K562 (cell line): Measurements from ENCODE around the gene MRI1. TPM values are rescaled to one million over a fixed set of nuclear protein-coding genes. Genes with fewer than 3 reads are reported as not detected.

Experiments used
- ATF1 ChIP-seq, 2 experiments: fragments of 450-650 bp in 1 of 2; IDR thresholded peaks; 2 replicates each; pipeline ENCODE4 v1.6.1; 2016; ENCODE audit warnings: missing compliant biosample characterization in 1 of 2, missing genetic modification characterization in 1 of 2
- CBFB ChIP-seq: sonication (generic); formaldehyde crosslinking; IDR thresholded peaks from 2 replicates; pipeline ENCODE4 v1.4.0; 2020; ENCODE audit warnings: mild to moderate bottlenecking, missing genetic modification reagents
- CC2D1A ChIP-seq: fragments of 450-650 bp; IDR thresholded peaks from 2 replicates; pipeline ENCODE4 v1.6.1; 2017; ENCODE audit warnings: mild to moderate bottlenecking
- CCNT2 ChIP-seq: IDR thresholded peaks from 2 replicates; pipeline ENCODE4 v1.6.1; 2011; ENCODE audit warnings: borderline replicate concordance, low read depth, mild to moderate bottlenecking, moderate library complexity, mixed read lengths, low read length; ENCODE audit not compliant: insufficient read length; ENCODE audit errors: extremely low read depth
- CHCHD3 ChIP-seq: fragments of 250-450 bp; sonication (Bioruptor Pico); IDR thresholded peaks from 2 replicates; pipeline ENCODE4 v2.1.2; 2022; ENCODE audit warnings: mild to moderate bottlenecking
- ELF1 ChIP-seq: fragments of 200-800 bp; sonication (Bioruptor generic); IDR thresholded peaks from 2 replicates; pipeline ENCODE4 v1.6.1; 2016; ENCODE audit warnings: missing genetic modification characterization, missing compliant biosample characterization
- FOSL1 ChIP-seq: fragments of 200-800 bp; sonication (Bioruptor generic); conservative IDR thresholded peaks from 2 replicates; pipeline ENCODE4 v1.6.1; 2016; ENCODE audit warnings: missing genetic modification characterization, missing compliant biosample characterization
- HDAC3 ChIP-seq: fragments of 450-650 bp; IDR thresholded peaks from 2 replicates; pipeline ENCODE4 v1.6.1; 2018; ENCODE audit warnings: borderline replicate concordance, mild to moderate bottlenecking, moderate library complexity; ENCODE audit not compliant: partially characterized antibody
- MAZ ChIP-seq, 2 experiments: fragments of 450-650 bp in 1 of 2; sonication (generic) in 1 of 2; formaldehyde crosslinking; IDR thresholded peaks in 1 of 2; conservative IDR thresholded peaks in 1 of 2; 2 replicates each; pipeline versions ENCODE4 v1.4.0 to v1.5.0; 2020; ENCODE audit warnings: mild to moderate bottlenecking in 1 of 2, missing genetic modification reagents in 1 of 2
- MCM3 ChIP-seq: fragments of 450-650 bp; IDR thresholded peaks from 2 replicates; pipeline ENCODE4 v1.6.1; 2016
- NUFIP1 ChIP-seq: fragments of 450-650 bp; IDR thresholded peaks from 2 replicates; pipeline ENCODE4 v1.6.1; 2018; ENCODE audit not compliant: partially characterized antibody
- PHF21A ChIP-seq: fragments of 450-650 bp; IDR thresholded peaks from 2 replicates; pipeline ENCODE4 v1.6.1; 2017; ENCODE audit warnings: low read depth, borderline replicate concordance
- SIN3B ChIP-seq: fragments of 450-650 bp; IDR thresholded peaks from 2 replicates; pipeline ENCODE4 v1.6.1; 2017; ENCODE audit warnings: low read depth, mild to moderate bottlenecking, moderate library complexity
- SMAD1 ChIP-seq: fragments of 150-350 bp; IDR thresholded peaks from 2 replicates; pipeline ENCODE4 v1.6.1; 2014; ENCODE audit warnings: low read length, low read depth; ENCODE audit not compliant: partially characterized antibody
- SMARCA5 ChIP-seq: fragments of 450-650 bp; IDR thresholded peaks from 2 replicates; pipeline ENCODE4 v1.6.1; 2016
- ZBTB8A ChIP-seq: fragments of 450-650 bp; IDR thresholded peaks from 2 replicates; pipeline ENCODE4 v1.6.1; 2018; ENCODE audit warnings: mild to moderate bottlenecking, moderate library complexity; ENCODE audit not compliant: partially characterized antibody
- ZEB2 ChIP-seq: fragments of 450-650 bp; IDR thresholded peaks from 2 replicates; pipeline ENCODE4 v1.6.1; 2016
- ZFX ChIP-seq: sonication (generic); formaldehyde crosslinking; IDR thresholded peaks from 2 replicates; pipeline ENCODE4 v1.8.0; 2022; ENCODE audit warnings: mild to moderate bottlenecking, missing genetic modification reagents, moderate library complexity
- ZZZ3 ChIP-seq: fragments of 450-650 bp; IDR thresholded peaks from 2 replicates; pipeline ENCODE4 v1.6.1; 2016; ENCODE audit warnings: antibody characterized with exemption, mild to moderate bottlenecking, moderate library complexity
- polyA plus RNA-seq, 8 experiments: library from polyadenylated mRNA; depleted of rRNA in 4 of 8; stranded (reverse) in 5 of 8; unstranded in 3 of 8; fragments of >200 nt; fragmentation: Nextera tagmentation in 2 of 8; fragmentation: Illumina TruSeq in 1 of 8; extraction: Ambion mirVana in 2 of 8; extraction: Trizol in 1 of 8; gene quantifications; 2 replicates each; pipeline versions ENCODE4 v1.2.1 to v1.2.3, GENCODE V29; 2011 to 2014; ENCODE audit warnings: inconsistent platforms in 1 of 8, missing spikeins in 1 of 8
- total RNA-seq, 7 experiments: library from RNA; depleted of rRNA in 6 of 7; stranded (reverse); fragments of >200 nt in 6 of 7; fragmentation: Illumina TruSeq in 2 of 7; extraction: Trizol in 2 of 7; gene quantifications; 2 replicates each; pipeline versions ENCODE4 v1.2.1 to v1.2.3, GENCODE V29; 2011 to 2021; ENCODE audit warnings: low replicate concordance in 1 of 7
- TF ChIP-seq, protein P1 (sequence below): fragments of 450-650 bp; IDR thresholded peaks from 2 replicates; pipeline ENCODE4 v1.6.1; 2016; ENCODE audit warnings: low read depth, mild to moderate bottlenecking, moderate library complexity
- TF ChIP-seq, protein P2 (sequence below): IDR thresholded peaks from 2 replicates; pipeline ENCODE4 v1.6.1; 2011; ENCODE audit warnings: borderline replicate concordance, low read depth, mild to moderate bottlenecking, moderate library complexity, low read length; ENCODE audit not compliant: insufficient read depth, poor library complexity, severe bottlenecking
- TF ChIP-seq, protein P3 (sequence below): fragments of 450-650 bp; IDR thresholded peaks from 2 replicates; pipeline ENCODE4 v1.6.1; 2018; ENCODE audit warnings: mild to moderate bottlenecking, low read depth; ENCODE audit not compliant: partially characterized antibody
- TF ChIP-seq, protein P4 (sequence below): fragments of 450-650 bp; IDR thresholded peaks from 2 replicates; pipeline ENCODE4 v1.7.0; 2016; ENCODE audit warnings: borderline replicate concordance

Gene MRI1
- total and polyA plus RNA-seq, 9 of the 15 experiments (the other 6 are each of a cell fraction or from before 2014, with no cell fraction given) = 5.5 to 57.4 (median 28.2) TPM

DNA sequence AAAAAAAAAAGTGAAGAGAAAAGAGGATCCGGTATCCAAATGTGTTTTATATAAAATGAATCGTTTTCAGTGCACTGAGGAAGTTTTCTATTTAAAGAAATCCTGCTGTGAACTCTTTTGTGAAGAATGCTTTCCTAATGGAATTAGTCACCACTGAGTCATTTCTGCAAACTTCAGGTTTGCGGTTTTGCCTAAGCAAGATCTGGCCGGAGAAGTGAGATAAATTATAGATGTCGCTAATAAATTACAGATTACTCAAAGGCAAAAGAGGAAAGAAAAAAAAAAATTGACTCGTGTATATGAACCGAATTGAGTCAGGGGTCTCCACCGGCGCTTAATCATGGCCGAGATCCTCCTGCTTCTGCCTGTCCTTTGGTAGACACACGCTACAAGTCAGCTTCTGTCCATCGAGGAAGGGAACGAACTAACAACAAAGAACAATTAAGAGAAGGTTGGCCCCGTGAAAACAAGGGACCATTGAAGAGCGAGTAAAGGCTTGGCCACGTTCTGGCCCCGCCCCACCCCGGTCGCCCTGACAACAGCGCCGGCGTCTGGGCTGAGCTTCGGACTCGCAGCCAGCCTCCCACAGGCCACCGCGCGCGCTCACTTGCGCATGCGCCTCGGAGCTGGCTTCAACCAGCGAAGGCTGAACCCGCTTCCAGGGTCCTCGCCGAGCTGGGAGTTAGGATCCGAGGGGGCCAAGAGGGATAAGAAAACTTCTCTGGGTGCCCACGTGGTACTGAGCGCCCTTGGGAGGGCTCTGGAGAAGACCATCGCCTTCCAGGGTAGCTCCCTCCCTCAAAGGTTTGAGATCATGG lies 33.0 kb upstream of the MRI1 start (continued):
- TF ChIP-seq, protein P1, sequence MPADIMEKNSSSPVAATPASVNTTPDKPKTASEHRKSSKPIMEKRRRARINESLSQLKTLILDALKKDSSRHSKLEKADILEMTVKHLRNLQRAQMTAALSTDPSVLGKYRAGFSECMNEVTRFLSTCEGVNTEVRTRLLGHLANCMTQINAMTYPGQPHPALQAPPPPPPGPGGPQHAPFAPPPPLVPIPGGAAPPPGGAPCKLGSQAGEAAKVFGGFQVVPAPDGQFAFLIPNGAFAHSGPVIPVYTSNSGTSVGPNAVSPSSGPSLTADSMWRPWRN = peak; percentile 24; the same call in 1 of the 2 replicates
- TF ChIP-seq, protein P2, sequence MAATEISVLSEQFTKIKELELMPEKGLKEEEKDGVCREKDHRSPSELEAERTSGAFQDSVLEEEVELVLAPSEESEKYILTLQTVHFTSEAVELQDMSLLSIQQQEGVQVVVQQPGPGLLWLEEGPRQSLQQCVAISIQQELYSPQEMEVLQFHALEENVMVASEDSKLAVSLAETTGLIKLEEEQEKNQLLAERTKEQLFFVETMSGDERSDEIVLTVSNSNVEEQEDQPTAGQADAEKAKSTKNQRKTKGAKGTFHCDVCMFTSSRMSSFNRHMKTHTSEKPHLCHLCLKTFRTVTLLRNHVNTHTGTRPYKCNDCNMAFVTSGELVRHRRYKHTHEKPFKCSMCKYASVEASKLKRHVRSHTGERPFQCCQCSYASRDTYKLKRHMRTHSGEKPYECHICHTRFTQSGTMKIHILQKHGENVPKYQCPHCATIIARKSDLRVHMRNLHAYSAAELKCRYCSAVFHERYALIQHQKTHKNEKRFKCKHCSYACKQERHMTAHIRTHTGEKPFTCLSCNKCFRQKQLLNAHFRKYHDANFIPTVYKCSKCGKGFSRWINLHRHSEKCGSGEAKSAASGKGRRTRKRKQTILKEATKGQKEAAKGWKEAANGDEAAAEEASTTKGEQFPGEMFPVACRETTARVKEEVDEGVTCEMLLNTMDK = no peak
- TF ChIP-seq MCM3 (no peak), SIN3B (no peak), SMAD1 (no peak), CC2D1A (no peak), MAZ (CRISPR knock-in tag; conservative IDR thresholded peaks at IDR 0.05 in 1 of 2, IDR thresholded peaks at IDR 0.05 in 1 of 2) (peak; percentile 33 to 51; a peak in 2 of 4 replicates), FOSL1 (tag) (peak; percentile 100), ATF1 (CRISPR knock-in tag; IDR thresholded peaks at IDR 0.05) (no peak), ATF1 (tag; IDR thresholded peaks at IDR 0.05) (peak; percentile 24; the same call in 1 of the 2 replicates), NUFIP1 (no peak), CBFB (CRISPR knock-in tag) (peak; percentile 45; the same call in 1 of the 2 replicates), SMARCA5 (no peak), CCNT2 (peak; percentile 32), PHF21A (no peak), ZBTB8A (no peak), HDAC3 (no peak), ZZZ3 (no peak), ELF1 (tag) (no peak), CHCHD3 (no peak), ZEB2 (no peak; the same call in 1 of the 2 replicates), ZFX (no peak)
- TF ChIP-seq, protein P3, sequence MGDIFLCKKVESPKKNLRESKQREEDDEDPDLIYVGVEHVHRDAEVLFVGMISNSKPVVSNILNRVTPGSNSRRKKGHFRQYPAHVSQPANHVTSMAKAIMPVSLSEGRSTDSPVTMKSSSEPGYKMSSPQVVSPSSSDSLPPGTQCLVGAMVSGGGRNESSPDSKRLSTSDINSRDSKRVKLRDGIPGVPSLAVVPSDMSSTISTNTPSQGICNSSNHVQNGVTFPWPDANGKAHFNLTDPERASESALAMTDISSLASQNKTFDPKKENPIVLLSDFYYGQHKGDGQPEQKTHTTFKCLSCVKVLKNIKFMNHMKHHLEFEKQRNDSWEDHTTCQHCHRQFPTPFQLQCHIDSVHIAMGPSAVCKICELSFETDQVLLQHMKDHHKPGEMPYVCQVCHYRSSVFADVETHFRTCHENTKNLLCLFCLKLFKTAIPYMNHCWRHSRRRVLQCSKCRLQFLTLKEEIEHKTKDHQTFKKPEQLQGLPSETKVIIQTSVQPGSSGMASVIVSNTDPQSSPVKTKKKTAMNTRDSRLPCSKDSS = no peak
- TF ChIP-seq, protein P4, sequence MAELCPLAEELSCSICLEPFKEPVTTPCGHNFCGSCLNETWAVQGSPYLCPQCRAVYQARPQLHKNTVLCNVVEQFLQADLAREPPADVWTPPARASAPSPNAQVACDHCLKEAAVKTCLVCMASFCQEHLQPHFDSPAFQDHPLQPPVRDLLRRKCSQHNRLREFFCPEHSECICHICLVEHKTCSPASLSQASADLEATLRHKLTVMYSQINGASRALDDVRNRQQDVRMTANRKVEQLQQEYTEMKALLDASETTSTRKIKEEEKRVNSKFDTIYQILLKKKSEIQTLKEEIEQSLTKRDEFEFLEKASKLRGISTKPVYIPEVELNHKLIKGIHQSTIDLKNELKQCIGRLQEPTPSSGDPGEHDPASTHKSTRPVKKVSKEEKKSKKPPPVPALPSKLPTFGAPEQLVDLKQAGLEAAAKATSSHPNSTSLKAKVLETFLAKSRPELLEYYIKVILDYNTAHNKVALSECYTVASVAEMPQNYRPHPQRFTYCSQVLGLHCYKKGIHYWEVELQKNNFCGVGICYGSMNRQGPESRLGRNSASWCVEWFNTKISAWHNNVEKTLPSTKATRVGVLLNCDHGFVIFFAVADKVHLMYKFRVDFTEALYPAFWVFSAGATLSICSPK = no peak
